Measurements from ENCODE around the gene MRO. TPM values are rescaled to one million over a fixed set of nuclear protein-coding genes. Genes with fewer than 3 reads are reported as not detected.
"Not testable (repeated sequence)": the region's sequence is repeated elsewhere in the genome, so short reads cannot be mapped to it uniquely, and the experiment has no call there.

MRO gene
- total RNA-seq, 2 donors from 2014 or later = 0.25 TPM; not detected in 1

DNA sequence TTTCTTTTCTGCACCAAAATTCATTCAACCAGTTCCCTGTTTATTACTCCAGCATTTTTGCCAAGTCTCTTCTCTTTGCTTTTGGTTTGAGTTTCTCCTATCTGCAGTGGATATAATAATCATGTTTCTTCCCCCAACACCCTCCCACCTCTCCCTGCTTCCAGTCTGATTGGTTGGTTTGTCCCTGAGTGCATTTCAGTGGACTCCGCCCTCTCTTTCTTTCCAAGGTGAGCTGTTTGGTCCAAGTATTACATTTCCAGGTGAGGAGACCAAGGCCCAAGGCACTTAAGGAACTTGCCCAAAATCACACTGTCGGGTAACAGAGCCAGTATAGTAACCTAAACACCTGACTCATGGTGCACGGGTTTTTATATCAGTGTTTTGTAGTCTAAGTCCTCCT is 17.7 kb downstream of the MRO start:
- no peak for DNase-seq
- no peak for ATAC-seq
- intact Hi-C loops (cut with DNase I, micrococcal nuclease) = no loop called here

DNA sequence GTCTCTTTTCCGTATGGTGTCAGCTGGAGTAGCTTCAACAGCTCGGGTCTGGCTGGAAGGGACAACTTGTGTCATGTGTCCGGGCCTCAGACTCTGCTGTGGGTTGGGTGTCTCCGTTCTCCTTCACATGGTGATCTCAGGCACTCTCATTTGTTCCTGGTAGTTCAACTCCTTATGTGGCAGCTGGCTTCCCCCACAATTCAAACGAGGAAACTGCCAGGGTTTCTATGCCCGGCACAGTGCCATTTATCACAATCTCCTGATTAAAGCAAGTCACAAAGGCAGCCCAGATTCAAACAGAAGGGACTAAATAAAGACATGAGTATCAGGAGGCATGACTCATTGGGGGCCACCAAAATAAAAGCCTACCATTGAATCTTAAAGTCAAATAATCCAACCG is 22.7 kb downstream of the MRO start:
- peak; percentile 49 for ATAC-seq
- DNase-seq = peak in 1 of 2 donors; percentile 9
- intact Hi-C loops (cut with DNase I, micrococcal nuclease) = no loop called here

DNA sequence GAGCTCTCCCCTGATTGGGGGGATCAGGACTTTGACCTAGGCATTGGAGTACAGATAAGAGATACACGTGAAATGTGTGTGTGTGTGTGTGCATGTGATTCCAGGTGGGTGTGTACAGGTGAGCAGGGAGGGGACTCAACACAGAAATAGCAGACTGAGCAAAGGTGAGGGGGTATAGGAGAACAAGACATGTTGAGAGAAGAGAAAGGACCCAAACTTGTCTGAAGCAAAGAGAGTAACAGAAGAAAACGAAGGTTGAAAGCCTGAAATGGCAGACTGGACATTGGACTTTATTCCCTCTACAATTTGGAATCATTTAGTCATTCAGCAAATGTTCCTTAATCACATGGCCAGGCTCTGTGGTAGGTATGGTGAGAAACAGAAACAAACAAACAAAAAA is 23.3 kb downstream of the MRO start:
- ATAC-seq (peak; percentile 76), DNase-seq (peak; percentile 22 to 41)
- intact Hi-C loops (cut with DNase I, micrococcal nuclease) = no loop called here

DNA sequence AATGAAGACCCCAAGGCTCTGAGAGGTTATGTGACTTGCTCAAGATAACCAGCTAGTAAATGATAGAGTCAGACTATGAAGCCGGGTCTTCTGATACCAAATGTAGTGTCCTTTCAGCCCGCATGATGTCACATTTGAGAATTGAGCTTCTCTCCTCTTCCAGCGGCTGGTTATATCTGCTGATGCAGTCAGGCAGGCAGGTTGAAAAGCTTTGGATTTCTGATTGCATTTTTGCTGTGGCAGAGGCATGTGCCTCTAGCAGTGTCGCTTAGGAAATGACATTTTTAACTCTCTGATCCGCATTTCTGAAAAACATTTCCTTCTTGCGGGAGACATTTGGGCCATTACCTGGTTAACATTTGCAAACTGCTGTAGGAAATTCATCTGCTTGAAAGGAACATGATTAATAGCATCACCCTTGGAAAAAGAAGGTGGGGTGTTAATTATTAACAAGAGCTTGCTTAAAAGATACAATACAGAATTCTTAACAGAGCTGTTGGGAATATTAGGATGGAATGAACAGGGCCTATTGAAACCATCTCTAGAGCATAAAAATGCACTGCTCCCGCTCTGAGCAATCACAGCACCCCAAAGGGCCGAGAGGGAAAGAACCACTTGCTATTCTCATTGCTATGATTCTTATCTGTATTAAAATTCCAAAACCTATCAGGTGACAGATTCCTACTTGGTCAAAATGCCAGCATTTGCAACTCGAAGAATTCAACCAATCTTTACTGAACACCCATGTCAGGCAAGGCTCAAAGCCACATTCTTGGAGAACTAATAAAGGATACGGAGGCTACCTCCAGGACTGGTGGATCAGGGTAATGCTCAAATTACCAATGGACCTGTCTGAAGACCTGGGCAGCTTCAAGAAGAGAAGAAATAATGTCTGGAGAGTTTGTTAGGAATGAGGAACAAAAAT is 25.9 kb downstream of the MRO start:
- DNase-seq (no peak), ATAC-seq (no peak)
- intact Hi-C loops (cut with DNase I, micrococcal nuclease) = no loop called here

DNA sequence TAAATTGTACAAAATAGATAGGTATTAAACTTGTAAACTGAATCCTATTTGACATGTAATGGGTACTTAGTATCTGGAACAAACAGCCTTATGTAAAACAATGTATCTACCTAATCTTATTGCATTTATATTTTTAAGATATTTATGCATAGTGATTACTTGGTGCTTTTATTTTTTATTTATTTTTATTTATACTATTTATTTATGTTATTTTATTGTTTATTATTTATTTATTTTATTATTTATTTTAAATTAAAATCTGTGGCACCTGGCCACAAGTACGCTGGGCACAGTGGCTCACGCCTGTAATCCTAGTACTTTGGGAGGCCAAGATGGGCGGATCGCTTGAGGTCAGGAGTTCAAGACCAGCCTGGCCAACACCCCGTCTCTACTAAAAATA is 26.9 kb downstream of the MRO start:
- no peak for DNase-seq
- intact Hi-C loops (cut with DNase I, micrococcal nuclease) = no loop called here
- ATAC-seq = no peak

DNA sequence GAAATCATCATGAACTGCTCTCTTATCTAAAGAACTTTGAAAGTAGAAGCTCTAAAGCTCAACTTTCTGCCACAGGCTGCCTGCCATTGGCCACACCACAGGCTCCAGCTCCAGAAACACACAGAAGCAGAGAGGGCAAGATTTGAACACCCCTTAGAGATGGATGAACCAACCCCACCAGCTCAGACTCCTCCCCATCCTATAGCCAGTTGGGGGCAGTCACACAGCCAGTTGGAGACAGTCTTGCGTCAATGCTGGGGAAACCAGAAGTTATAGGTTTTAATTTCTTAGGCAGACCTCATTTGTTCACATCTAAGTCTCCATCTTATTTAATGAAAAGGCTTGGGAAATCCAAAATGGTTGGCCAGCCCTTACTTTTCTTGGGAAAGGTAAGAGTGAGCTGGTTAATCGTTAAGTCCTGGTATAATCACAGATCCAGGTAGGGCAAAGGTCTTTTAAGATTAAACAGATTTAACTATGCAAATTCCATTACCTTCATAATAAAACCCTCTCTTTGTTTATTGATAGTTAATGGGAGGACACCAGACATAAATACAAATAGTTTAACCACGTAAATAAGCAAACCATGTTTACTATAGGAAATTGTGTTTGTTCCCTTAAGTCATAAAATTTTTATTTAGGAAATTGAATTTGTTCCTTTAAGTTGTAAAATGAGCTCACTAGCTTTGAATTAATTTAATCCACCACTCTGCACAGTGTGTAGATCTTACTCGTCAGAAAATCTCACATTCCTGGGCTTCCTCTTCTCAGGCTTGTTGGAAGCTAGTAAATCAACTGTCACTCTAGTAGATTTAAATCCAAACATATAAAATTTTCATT is 28.0 kb downstream of the MRO start:
- intact Hi-C loops (cut with DNase I, micrococcal nuclease) = no loop called here
- ATAC-seq (peak; percentile 72), DNase-seq (no peak)

DNA sequence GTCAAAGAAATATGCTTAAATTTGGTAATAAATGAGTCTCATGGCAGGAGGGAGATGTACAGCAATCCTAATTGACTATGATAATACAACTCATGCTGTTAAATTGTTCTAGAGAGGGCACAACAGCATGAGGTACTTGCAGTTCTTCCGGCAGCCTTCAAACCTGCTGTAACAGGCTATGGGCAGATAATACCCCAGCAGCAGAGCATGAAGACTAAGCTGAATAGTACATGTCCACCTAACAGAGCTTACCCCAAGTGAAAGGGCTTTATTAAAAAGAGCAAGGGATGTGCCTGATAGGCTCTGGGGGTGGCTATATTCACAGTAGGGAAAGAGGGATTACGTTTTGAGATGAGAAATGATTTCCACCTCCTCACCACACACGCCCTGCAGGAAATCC is 28.9 kb downstream of the MRO start:
- intact Hi-C loops (cut with DNase I, micrococcal nuclease) = no loop called here
- DNase-seq (no peak), ATAC-seq (no peak)

DNA sequence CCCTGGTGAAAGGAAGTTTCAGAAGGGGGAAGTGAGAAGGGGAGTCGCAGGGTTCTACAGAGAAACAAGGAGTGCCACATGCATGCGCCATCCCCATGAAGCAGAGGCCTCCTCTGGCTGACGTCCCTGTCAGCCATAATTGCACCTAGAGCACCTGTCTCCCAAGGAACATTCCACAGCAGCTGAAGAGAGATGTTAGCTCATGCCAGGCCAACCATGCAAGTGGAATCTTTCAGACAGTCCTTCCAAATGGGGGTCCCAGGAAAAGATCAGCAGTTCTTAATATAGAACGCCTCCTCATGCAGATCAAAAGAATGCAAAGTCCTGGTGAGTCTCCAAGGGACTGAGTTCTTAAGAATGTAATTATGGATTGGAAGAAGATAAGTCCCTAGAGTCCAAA is 29.6 kb downstream of the MRO start:
- intact Hi-C loops (cut with DNase I, micrococcal nuclease) = no loop called here
- ATAC-seq = no peak
- DNase-seq = no peak

DNA sequence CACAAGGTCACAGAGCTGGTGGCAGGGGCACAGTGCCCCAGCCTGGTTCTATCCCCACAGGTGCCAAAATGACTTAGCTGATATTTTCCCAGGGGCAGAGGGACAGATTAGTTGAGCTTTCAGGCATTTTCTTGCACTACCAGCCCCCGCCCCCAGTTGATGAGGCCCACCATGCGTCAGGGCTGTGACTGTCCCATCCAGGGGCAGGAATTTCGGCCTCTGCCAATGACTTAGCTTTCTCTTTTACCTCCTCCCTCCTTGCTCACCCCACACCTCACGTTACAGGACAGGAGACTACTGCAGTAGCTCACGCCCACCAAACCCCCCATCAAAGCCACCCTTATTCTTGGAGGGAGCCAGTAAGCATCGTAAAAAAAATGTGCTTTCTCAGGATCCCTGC is 31.5 kb downstream of the MRO start:
- ATAC-seq (no peak), DNase-seq (no peak)
- intact Hi-C loops (cut with DNase I, micrococcal nuclease) = loop anchor here in 1 of 2 donors (5.0 kb wide), 1 partner anchor 281 kb away; no protein-coding TSS in a partner anchor

DNA sequence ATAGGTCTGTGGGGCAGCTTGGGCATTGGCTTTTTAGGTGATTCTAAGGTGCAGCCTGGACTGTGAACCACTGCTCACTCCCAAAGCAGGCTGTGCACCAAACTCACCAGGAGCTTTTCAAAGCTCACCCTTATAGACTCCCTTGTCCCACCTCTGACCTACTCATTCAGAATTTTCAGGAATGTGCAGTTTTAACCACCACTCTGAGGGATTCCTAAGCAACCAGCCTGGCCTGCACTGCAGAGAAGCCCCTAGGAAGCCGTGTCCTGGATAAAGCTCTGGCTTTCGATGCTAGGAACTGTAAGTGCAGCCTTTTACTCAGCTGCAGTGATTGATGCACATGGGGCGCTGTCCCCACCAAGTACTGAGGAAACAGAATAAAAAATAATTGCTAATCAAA is 33.0 kb downstream of the MRO start:
- ATAC-seq (peak; percentile 41), DNase-seq (no peak)
- intact Hi-C loops (cut with DNase I, micrococcal nuclease) = loop anchor here in 1 of 2 donors (5.0 kb wide), 1 partner anchor 280 kb away; no protein-coding TSS in a partner anchor

DNA sequence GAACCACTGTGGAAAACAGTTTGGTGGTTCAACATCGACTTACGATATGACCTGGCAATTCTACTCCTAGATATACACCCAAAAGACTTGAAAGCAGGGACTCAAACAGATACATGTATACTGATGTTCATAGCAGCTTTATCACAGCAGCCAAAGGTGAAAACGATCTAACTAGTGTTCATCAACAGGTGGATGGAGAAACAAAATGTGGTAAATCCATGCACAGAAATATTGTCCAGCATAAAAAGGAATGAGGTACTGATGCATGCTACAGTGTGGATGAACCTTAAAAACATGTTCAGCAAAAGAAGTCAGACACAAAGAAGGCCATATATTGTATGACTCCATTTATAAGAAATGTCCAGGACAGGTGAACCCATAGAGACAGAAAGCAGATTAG is 36.3 kb downstream of the MRO start:
- DNase-seq (no peak), ATAC-seq (no peak)
- intact Hi-C loops (cut with DNase I, micrococcal nuclease) = no loop called here

DNA sequence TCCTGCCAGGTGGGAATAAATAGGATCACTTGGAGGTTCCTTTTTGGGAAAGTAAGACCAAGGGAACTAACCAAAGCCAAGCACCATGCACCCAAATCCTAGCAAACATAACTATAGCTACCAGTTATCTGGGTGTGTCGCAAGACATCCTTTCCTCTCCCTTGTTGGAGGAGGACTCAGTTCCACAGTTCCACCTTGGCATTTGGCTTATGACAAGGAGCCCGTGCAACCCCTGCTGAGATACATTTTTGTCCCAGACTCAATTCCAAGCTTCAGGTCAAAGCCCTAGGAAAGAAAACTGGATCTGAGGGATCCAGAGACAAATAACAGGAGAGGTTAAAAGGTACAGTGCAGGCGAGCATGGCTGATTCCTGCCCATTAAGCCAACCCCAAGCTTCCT is 40.8 kb downstream of the MRO start:
- intact Hi-C loops (cut with DNase I, micrococcal nuclease); ATAC-seq; DNase-seq: not testable (repeated sequence)

DNA sequence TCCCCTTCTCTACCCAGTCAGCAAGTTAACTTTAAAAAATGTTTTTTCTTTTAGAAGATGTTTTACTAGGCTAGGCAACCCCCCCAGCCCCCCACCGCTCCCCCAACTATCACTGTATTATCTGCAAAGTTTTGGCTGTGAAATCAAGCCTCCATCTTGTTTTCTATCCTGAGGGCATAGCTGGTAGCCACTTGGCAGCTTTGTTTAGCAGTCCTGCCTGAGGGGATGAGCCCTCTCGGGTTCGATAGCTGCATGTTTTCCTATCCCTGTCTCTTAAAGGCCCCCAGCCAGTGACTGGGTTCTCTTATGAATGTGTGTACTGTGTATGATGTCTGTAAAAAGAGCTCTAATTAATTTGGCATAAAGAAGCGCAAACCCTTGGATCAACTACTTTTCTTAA is 43.4 kb downstream of the MRO start:
- intact Hi-C loops (cut with DNase I, micrococcal nuclease) = no loop called here
- no peak for DNase-seq
- ATAC-seq = no peak

DNA sequence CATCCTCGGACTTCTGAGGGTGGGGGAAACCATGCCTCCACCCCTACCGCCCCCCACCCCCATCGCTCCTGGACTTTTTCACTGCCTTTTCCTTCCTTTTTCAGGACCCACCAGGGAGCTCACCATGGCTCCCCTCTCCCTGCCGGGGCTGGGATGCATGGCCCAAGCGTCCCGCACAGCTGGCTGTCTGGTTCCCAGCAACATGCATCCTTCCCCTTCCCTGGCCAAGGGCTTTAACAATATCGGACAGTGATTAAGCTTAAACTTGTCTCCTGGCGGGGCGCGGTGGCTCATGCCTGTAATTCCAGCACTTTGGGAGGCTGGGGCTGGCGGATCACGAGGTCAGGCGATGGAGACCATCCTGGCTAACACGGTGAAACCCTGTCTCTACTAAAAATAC is 44.1 kb downstream of the MRO start:
- intact Hi-C loops (cut with DNase I, micrococcal nuclease) = no loop called here
- ATAC-seq (no peak), DNase-seq (no peak)

DNA sequence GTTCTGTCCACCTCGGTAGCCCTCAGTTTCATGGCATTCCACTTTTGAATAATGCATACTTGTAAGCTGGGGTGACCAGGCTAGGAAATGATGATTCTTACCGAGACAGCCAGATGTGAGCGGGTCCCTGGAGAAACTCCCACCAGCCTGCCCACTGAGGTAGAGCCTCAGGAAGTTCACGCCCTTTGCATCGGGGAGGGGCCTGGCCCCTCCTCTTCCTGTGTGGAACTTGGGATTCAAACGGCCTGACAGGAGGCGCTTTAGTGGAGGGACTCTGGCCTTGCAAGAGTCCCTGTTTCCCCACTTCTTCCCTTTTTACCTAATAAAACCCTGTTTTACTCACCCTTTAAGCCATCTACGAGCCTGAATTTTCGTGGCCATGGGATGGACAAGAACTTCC is 44.6 kb downstream of the MRO start:
- ATAC-seq (no peak), DNase-seq (no peak)
- intact Hi-C loops (cut with DNase I, micrococcal nuclease) = no loop called here

DNA sequence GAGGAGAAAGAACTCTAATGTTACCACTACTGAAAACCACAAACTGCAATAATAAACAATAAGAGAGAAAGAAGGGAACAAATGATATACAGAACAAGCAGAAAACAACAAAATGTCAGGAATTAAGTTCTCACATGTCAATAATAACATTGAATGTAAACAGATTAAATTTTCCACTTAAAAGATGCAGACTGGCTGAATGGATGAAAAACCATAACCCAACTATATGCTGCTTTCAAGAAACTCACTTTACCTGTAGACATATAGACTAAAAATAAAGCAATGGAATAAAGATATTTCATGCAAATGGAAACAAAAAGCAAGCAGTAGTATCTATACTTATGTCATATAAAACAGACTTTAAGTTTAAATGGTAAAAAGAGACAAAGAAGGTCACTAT is 50.4 kb downstream of the MRO start:
- no peak for ATAC-seq
- DNase-seq = no peak
- intact Hi-C loops (cut with DNase I, micrococcal nuclease) = no loop called here

DNA sequence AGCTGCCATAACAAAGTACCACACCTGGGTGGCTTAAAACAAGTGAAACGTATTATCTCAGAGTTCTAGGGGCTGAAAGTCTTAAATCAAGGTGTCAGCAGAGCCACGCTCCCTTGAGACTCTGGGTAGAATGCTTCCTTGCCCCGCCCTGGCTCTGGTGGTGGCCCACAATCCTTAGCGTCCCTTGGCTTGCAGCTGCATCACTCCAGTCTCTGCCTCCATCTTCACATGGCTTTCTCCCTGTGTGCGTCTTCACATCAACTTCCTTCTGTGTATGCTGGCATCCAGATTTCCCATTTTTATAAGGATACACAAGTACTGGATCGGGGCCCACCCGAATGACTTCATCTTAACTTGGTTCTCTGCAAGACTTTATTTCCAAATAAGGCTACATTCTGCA is 62.5 kb downstream of the MRO start:
- intact Hi-C loops (cut with DNase I, micrococcal nuclease) = no loop called here
- DNase-seq = no peak

DNA sequence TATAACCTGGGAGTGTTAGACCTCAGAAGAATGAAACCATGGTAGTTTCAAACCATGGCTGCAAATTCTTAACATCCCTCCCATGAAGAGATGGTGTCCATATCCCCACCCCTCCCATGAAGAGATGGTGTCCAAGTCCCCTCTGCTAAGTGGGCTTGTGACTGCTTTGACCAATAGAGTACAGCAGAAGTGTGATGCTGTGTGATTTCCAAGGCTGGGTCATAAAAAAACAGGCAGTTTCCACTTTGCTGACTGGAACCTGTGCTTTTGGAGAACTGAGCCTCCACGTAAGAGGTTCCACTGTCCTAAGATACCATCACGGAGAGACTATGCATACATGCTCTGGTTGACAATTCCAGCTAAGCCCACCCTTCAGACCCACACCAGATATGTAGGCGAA is 65.5 kb downstream of the MRO start:
- no peak for ATAC-seq
- intact Hi-C loops (cut with DNase I, micrococcal nuclease) = no loop called here
- DNase-seq = no peak

More for the DNA sequence above, 62.5 kb downstream of the MRO start:
- no peak for ATAC-seq

DNA sequence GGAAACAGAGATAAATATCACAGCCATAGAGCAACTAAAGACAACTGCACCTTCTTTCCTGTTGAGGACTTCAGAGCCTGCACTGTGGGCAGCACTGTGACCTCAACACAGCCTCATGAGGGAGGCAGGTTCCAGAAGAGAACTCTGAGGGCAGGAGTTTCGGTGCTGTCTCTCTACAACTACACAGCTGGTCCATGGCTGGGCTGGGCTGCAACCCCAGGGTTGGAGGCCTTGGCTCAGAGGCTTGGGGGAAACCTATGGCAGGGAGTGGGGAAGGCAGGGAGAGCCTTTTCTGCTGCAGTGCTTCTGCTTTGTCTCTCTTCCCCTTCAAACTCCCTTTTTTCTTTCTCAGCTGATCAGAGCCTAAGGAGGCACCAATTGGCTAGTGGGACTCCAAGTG is 66.5 kb downstream of the MRO start:
- DNase-seq = no peak
- intact Hi-C loops (cut with DNase I, micrococcal nuclease) = no loop called here
- ATAC-seq = no peak

DNA sequence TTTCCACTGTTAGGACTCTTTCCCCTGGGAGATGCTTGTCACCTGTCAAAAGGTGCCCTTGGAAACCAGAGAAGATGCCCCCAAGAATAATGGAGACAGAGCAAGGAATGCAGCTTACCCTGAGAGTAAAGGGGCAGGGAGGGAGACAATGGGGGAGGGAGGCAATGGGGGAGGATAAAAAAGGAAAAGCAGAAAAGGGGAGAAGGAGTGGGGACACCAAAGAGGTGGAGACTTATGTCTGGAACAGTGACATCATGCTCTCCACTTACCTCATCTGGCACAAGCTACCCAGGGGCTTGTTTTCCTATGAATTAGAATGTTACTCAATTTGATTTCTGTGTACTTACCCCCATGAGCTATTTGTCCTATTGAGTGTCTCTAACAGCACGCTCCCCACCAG is 67.9 kb downstream of the MRO start:
- intact Hi-C loops (cut with DNase I, micrococcal nuclease) = no loop called here

More for the DNA sequence above, 67.9 kb downstream of the MRO start:
- ATAC-seq = no peak
- no peak for DNase-seq

Measured in left colon (tissue), 2 donors.